Fibroblast of lung (primary cell): Measurements from ENCODE around the gene STAB2.

ENCODE experiments used
- CTCF ChIP-seq, 2 donors: IDR thresholded peaks in 1 of 2; conservative IDR thresholded peaks in 1 of 2; 1 replicate in 1 of 2; 2 replicates in 1 of 2; pipeline ENCODE4 v1.5.1; 2011 to 2012; ENCODE audit warnings: low read length in 2 of 2, control low read depth in 1 of 2, inconsistent platforms in 1 of 2, low read depth in 1 of 2, mild to moderate bottlenecking in 1 of 2
- EZH2 ChIP-seq: IDR thresholded peaks from 2 replicates; pipeline ENCODE4 v1.5.1; 2012; ENCODE audit warnings: low read length, control low read depth, mild to moderate bottlenecking; ENCODE audit errors: missing control alignments

- TF ChIP-seq CTCF (conservative IDR thresholded peaks at IDR 0.05 in 1 of 2, IDR thresholded peaks at IDR 0.05 in 1 of 2; ENCODE audit: low read depth in 1 of 2, low read length in 2 of 2) (no peak), EZH2 (no peak)
Measured at GRCh38 chr12:103558879-103559278, 28.2 kb upstream of the STAB2 start.
